Keratinocyte (primary cell): Measurements from ENCODE around the gene BTBD10. TPM values are rescaled to one million over a fixed set of nuclear protein-coding genes. Genes with fewer than 3 reads are reported as not detected.

ENCODE experiments used
- DNase-seq: peaks from one replicate; pipeline ENCODE4 v3.0.0-alpha.2; 2011; ENCODE audit warnings: low read depth, missing footprints, low spot score
- FAIRE-seq: peaks from 2 replicates; lab custom pipeline; 2011; peaks lifted over from hg19 to GRCh38; lab: Jason Lieb, UNC
- H2AFZ ChIP-seq: 2 replicates; pipeline ENCODE4 v1.6.0; 2012; ENCODE audit warnings: low read length, control low read depth, inconsistent platforms; ENCODE audit not compliant: control insufficient read depth
- H3K27ac ChIP-seq: 2 replicates; pipeline ENCODE4 v1.5.1; 2011; ENCODE audit warnings: low read length; ENCODE audit not compliant: control insufficient read depth, insufficient read depth
- H3K27me3 ChIP-seq: 3 replicates; pipeline ENCODE4 v1.6.0; 2011; ENCODE audit warnings: low read length; ENCODE audit not compliant: control insufficient read depth, insufficient read depth; ENCODE audit errors: extremely low read depth
- H3K36me3 ChIP-seq, 2 experiments: 2 replicates in 1 of 2; 3 replicates in 1 of 2; pipeline ENCODE4 v1.5.1; 2011; ENCODE audit warnings: low read length in 2 of 2, mild to moderate bottlenecking in 1 of 2; ENCODE audit not compliant: control insufficient read depth in 2 of 2, insufficient read depth in 2 of 2; ENCODE audit errors: extremely low read depth in 1 of 2
- H3K4me1 ChIP-seq: 3 replicates; pipeline ENCODE4 v1.5.1; 2011; ENCODE audit warnings: low read length; ENCODE audit not compliant: control insufficient read depth, insufficient read depth; ENCODE audit errors: extremely low read depth
- H3K4me2 ChIP-seq: 3 replicates; pipeline ENCODE4 v1.6.0; 2011; ENCODE audit warnings: low read depth, low read length; ENCODE audit not compliant: control insufficient read depth, insufficient read depth; ENCODE audit errors: extremely low read depth
- H3K4me3 ChIP-seq, 3 experiments: fragments of 200-600 bp in 1 of 3; sonication (generic) in 1 of 3; 2 replicates in 2 of 3; 3 replicates in 1 of 3; pipeline ENCODE4 v1.5.1; 2011 to 2016; ENCODE audit warnings: low read length in 3 of 3, mild to moderate bottlenecking in 3 of 3, control low read depth in 2 of 3, inconsistent platforms in 1 of 3, low read depth in 1 of 3, mixed read lengths in 1 of 3, mixed run types in 1 of 3, moderate library complexity in 1 of 3; ENCODE audit not compliant: control insufficient read depth in 2 of 3, insufficient read depth in 2 of 3; ENCODE audit errors: extremely low read depth in 1 of 3
- H3K79me2 ChIP-seq: 2 replicates; pipeline ENCODE4 v1.6.0; 2012; ENCODE audit warnings: low read length; ENCODE audit not compliant: control insufficient read depth, insufficient read depth
- H3K9ac ChIP-seq: 3 replicates; pipeline ENCODE4 v1.6.0; 2011; ENCODE audit warnings: low read length; ENCODE audit not compliant: control insufficient read depth, insufficient read depth; ENCODE audit errors: extremely low read depth
- H3K9me1 ChIP-seq: 3 replicates; pipeline ENCODE4 v1.6.0; 2011; ENCODE audit warnings: low read length; ENCODE audit not compliant: control insufficient read depth, insufficient read depth; ENCODE audit errors: extremely low read depth
- H3K9me3 ChIP-seq: 2 replicates; pipeline ENCODE4 v1.5.1; 2012; ENCODE audit warnings: low read depth, low read length; ENCODE audit not compliant: control insufficient read depth
- H4K20me1 ChIP-seq: 3 replicates; pipeline ENCODE4 v1.6.0; 2011; ENCODE audit warnings: low read length; ENCODE audit not compliant: control insufficient read depth, insufficient read depth; ENCODE audit errors: extremely low read depth
- EZH2 ChIP-seq: IDR thresholded peaks from one replicate; pipeline ENCODE4 v1.6.1; 2012; ENCODE audit warnings: inconsistent platforms, mild to moderate bottlenecking, low read length, moderate library complexity
- dilution Hi-C: fragments of 300-500 bp; cut with MboI; formaldehyde crosslinking; loops from one replicate; pipeline ENCODE4 v1.7.0; 2020; ENCODE audit warnings: low sequenced_read_pairs; ENCODE audit not compliant: extremely low pct_ligation_motif_present
- polyA plus RNA-seq, 5 experiments: library from polyadenylated mRNA; depleted of rRNA in 3 of 5; stranded (reverse) in 3 of 5; stranded (forward) in 1 of 5; unstranded in 1 of 5; fragments of >200 nt; gene quantifications; 1 replicate in 1 of 5; 2 replicates in 3 of 5; 3 replicates in 1 of 5; pipeline versions ENCODE4 v1.2.1 to v1.2.3, GENCODE V29; 2011 to 2012; ENCODE audit warnings: missing spikeins in 2 of 5, low read depth in 1 of 5, low replicate concordance in 1 of 5
- TF ChIP-seq, protein P1 (sequence below), 3 experiments: IDR thresholded peaks in 1 of 3; conservative IDR thresholded peaks in 1 of 3; optimal IDR thresholded peaks in 1 of 3; 2 replicates in 2 of 3; 3 replicates in 1 of 3; pipeline versions ENCODE3 to v1.5.1; 2011; ENCODE audit warnings: low read length in 3 of 3, mild to moderate bottlenecking in 3 of 3, moderate library complexity in 2 of 3, control low read depth in 1 of 3, inconsistent platforms in 1 of 3; ENCODE audit not compliant: insufficient read depth in 2 of 3; ENCODE audit errors: extremely low read depth in 1 of 3

The BTBD10 gene
- polyA plus RNA-seq, 1 donor (not counting 4 experiments of a cell fraction or from before 2014, with no cell fraction given), result 76.0 TPM

DNA sequence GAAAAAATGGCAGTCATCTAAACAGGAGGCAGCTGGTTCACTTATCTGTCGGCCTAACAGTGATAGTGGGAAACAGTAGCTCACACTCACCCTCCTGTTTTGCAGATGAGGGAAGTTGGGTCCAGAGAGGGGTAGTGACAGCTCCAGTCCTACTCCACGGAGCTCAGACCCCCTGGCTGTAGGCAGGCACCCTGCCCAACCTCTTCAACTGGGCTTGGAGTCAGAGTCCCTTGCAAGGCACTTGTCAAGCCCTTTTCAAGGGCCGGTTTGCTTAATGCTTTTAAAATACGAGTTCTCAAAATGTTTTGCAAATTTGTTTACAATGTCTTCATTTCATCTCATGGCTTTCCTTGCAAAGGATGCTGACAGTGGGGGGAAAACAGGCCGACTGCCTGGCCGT lies 110.3 kb downstream of the BTBD10 start:
- Histone ChIP-seq H3K9ac (no peak overlapping the region), H3K36me3 (peaks cover 17 to 30% of the 10 kb centered on the region in 2 experiments), H3K4me1 (peaks cover 2% of the 10 kb centered on the region), H3K9me3 (no peaks in the 10 kb centered on the region), H3K79me2 (no peaks in the 10 kb centered on the region), H3K4me2 (no peak overlapping the region), H2AFZ (no peak overlapping the region), H4K20me1 (no peaks in the 10 kb centered on the region), H3K9me1 (no peaks in the 10 kb centered on the region), H3K27ac (no peak overlapping the region), H3K27me3 (no peaks in the 10 kb centered on the region), H3K4me3 (no peak overlapping the region)
- dilution Hi-C loops, result no loop called here
- TF ChIP-seq, protein P1, sequence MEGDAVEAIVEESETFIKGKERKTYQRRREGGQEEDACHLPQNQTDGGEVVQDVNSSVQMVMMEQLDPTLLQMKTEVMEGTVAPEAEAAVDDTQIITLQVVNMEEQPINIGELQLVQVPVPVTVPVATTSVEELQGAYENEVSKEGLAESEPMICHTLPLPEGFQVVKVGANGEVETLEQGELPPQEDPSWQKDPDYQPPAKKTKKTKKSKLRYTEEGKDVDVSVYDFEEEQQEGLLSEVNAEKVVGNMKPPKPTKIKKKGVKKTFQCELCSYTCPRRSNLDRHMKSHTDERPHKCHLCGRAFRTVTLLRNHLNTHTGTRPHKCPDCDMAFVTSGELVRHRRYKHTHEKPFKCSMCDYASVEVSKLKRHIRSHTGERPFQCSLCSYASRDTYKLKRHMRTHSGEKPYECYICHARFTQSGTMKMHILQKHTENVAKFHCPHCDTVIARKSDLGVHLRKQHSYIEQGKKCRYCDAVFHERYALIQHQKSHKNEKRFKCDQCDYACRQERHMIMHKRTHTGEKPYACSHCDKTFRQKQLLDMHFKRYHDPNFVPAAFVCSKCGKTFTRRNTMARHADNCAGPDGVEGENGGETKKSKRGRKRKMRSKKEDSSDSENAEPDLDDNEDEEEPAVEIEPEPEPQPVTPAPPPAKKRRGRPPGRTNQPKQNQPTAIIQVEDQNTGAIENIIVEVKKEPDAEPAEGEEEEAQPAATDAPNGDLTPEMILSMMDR (optimal IDR thresholded peaks at IDR 0.05 in 1 of 3, IDR thresholded peaks at IDR 0.05 in 1 of 3, conservative IDR thresholded peaks at IDR 0.05 in 1 of 3; ENCODE audit: extremely low read depth in 1 of 3, insufficient read depth in 2 of 3, low read length in 3 of 3), result no peak
- FAIRE-seq (no peak), DNase-seq (no peak)

DNA sequence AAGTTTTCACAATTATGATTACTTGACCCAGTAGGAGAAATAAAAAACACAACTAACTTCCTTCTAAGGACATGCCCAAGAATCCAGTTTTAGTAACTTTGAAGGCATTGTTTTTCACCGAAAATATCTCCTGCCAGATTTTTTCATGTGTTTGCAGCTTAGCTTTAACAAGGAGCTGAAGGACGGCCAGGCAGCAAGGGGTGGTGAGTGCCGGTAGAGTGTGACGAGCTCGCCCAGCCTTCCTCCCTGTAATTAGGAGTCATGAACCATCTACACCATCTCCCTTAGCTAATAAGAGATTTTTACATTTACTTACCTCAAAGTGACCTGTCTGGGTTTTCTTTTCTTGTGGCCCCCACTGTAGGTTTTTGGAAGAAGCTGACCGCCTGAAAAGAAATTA lies 113.4 kb downstream of the BTBD10 start:
- Histone ChIP-seq H3K4me2 (no peak overlapping the region), H3K36me3 (peaks cover 6 to 20% of the 10 kb centered on the region in 2 experiments), H3K9me1 (no peaks in the 10 kb centered on the region), H2AFZ (no peak overlapping the region), H3K27ac (no peak overlapping the region), H4K20me1 (no peaks in the 10 kb centered on the region), H3K79me2 (peaks cover 1% of the 10 kb centered on the region), H3K4me3 (no peak overlapping the region), H3K4me1 (peaks cover 4% of the 10 kb centered on the region), H3K27me3 (no peaks in the 10 kb centered on the region), H3K9ac (no peak overlapping the region), H3K9me3 (no peaks in the 10 kb centered on the region)
- dilution Hi-C loops, result no loop called here
- TF ChIP-seq, protein P1 (optimal IDR thresholded peaks at IDR 0.05 in 1 of 3, IDR thresholded peaks at IDR 0.05 in 1 of 3, conservative IDR thresholded peaks at IDR 0.05 in 1 of 3; ENCODE audit: extremely low read depth in 1 of 3, insufficient read depth in 2 of 3, low read length in 3 of 3), result no peak
- TF ChIP-seq EZH2, result no peak
- DNase-seq (no peak), FAIRE-seq (no peak)
